GM23338 (cell line): ENCODE measurements around the gene HAUS2. TPM values are rescaled to one million over a fixed set of nuclear protein-coding genes. Genes with fewer than 3 reads are reported as not detected.
"Not testable (repeated sequence)": the region's sequence is repeated elsewhere in the genome, so short reads cannot be mapped to it uniquely, and the experiment has no call there.

Experiments used
- ATAC-seq: fragments of 200-7000 bp; cut with Tn5 transposase; 3 replicates; pipeline ENCODE4 v1.9.1; 2020
- DNase-seq: peaks from one replicate; pipeline ENCODE4 v3.0.0-alpha.2; 2015; ENCODE audit warnings: low spot score
- H2AFZ ChIP-seq: fragments of 200-600 bp; sonication (generic); 2 replicates; pipeline ENCODE4 v1.8.0; 2016; ENCODE audit warnings: antibody characterized with exemption, mild to moderate bottlenecking, moderate library complexity
- H3F3A ChIP-seq: fragments of 200-600 bp; sonication (generic); replicated peaks from 2 replicates; pipeline ENCODE4 v1.8.0; 2017; ENCODE audit warnings: antibody characterized with exemption, mixed run types, low read depth
- H3K27ac ChIP-seq: fragments of 200-600 bp; sonication (generic); 2 replicates; pipeline ENCODE4 v1.6.1; 2016; ENCODE audit warnings: low read depth
- H3K27me3 ChIP-seq: fragments of 200-600 bp; sonication (generic); 2 replicates; pipeline ENCODE4 v1.8.0; 2016; ENCODE audit warnings: mild to moderate bottlenecking, mixed run types, moderate library complexity; ENCODE audit not compliant: insufficient read depth
- H3K36me3 ChIP-seq: fragments of 200-600 bp; sonication (generic); 2 replicates; pipeline ENCODE4 v1.8.0; 2016; ENCODE audit warnings: mild to moderate bottlenecking; ENCODE audit not compliant: insufficient read depth
- H3K4me1 ChIP-seq: fragments of 200-600 bp; sonication (generic); 2 replicates; pipeline ENCODE4 v1.8.0; 2016; ENCODE audit warnings: mild to moderate bottlenecking, moderate library complexity; ENCODE audit not compliant: insufficient read depth
- H3K4me2 ChIP-seq: fragments of 200-600 bp; sonication (generic); 2 replicates; pipeline ENCODE4 v1.7.1; 2017; ENCODE audit warnings: mixed run types
- H3K4me3 ChIP-seq: fragments of 200-600 bp; sonication (generic); 2 replicates; pipeline ENCODE4 v1.6.1; 2016; ENCODE audit warnings: mixed run types
- H3K79me2 ChIP-seq: fragments of 200-600 bp; sonication (generic); replicated peaks from 2 replicates; pipeline ENCODE4 v1.8.0; 2017; ENCODE audit warnings: mild to moderate bottlenecking; ENCODE audit not compliant: insufficient read depth
- H3K9me2 ChIP-seq: fragments of 200-600 bp; sonication (generic); 2 replicates; pipeline ENCODE4 v1.8.0; 2017; ENCODE audit not compliant: insufficient read depth
- H4K20me1 ChIP-seq: fragments of 200-600 bp; sonication (generic); replicated peaks from 2 replicates; pipeline ENCODE4 v1.8.0; 2017; ENCODE audit warnings: mild to moderate bottlenecking; ENCODE audit not compliant: insufficient read depth
- H3K27ac Mint-ChIP-seq: 2 replicates; pipeline ENCODE4 v1.8.0; 2020; ENCODE audit warnings: inconsistent platforms, mild to moderate bottlenecking, moderate library complexity, mixed read lengths
- H3K27me3 Mint-ChIP-seq: 3 replicates; pipeline ENCODE4 v1.8.0; 2022; ENCODE audit warnings: low read depth, mild to moderate bottlenecking, moderate library complexity, mixed read lengths, inconsistent platforms; ENCODE audit not compliant: insufficient read depth, poor library complexity
- H3K36me3 Mint-ChIP-seq: 3 replicates; pipeline ENCODE4 v1.8.0; 2021; ENCODE audit warnings: low read depth, mild to moderate bottlenecking, inconsistent platforms, moderate library complexity, mixed read lengths
- H3K4me1 Mint-ChIP-seq: 3 replicates; pipeline ENCODE4 v1.8.0; 2020; ENCODE audit warnings: mild to moderate bottlenecking, inconsistent platforms, mixed read lengths
- H3K4me3 Mint-ChIP-seq: 3 replicates; pipeline ENCODE4 v1.8.0; 2021; ENCODE audit warnings: moderate library complexity, mild to moderate bottlenecking, inconsistent platforms, mixed read lengths
- H3K9me3 Mint-ChIP-seq: 3 replicates; pipeline ENCODE4 v1.8.0; 2020; ENCODE audit warnings: moderate library complexity, mild to moderate bottlenecking, inconsistent platforms, mixed read lengths
- CREB1 ChIP-seq: fragments of 250-450 bp; sonication (Bioruptor Pico); IDR thresholded peaks from 2 replicates; pipeline ENCODE4 v1.5.0; 2020; ENCODE audit warnings: low read depth, mild to moderate bottlenecking, moderate library complexity
- JUNB ChIP-seq: IDR thresholded peaks from one replicate; pipeline ENCODE4 v1.6.1; 2016; ENCODE audit warnings: antibody characterized with exemption; ENCODE audit not compliant: unreplicated experiment
- NANOG ChIP-seq: IDR thresholded peaks from 2 replicates; pipeline ENCODE4 v1.6.1; 2016; ENCODE audit warnings: antibody characterized with exemption, borderline replicate concordance
- POLR2AphosphoS5 ChIP-seq: IDR thresholded peaks from 2 replicates; pipeline ENCODE4 v1.6.1; 2016; ENCODE audit warnings: antibody characterized with exemption, low read depth
- ZNF331 ChIP-seq: fragments of 250-450 bp; sonication (Bioruptor Pico); IDR thresholded peaks from 2 replicates; pipeline ENCODE4 v1.5.0; 2020; ENCODE audit warnings: low read depth, mild to moderate bottlenecking, moderate library complexity
- polyA plus RNA-seq: library from polyadenylated mRNA; unstranded; fragments of >200 nt; fragmentation: Nextera tagmentation; extraction: Ambion mirVana; gene quantifications from 2 replicates; pipeline ENCODE4 v1.2.1, GENCODE V29; 2016
- total RNA-seq: library from RNA; depleted of rRNA; stranded (reverse); fragments of >200 nt; shearing (Covaris generic); gene quantifications from 2 replicates; pipeline ENCODE4 v1.2.3, GENCODE V29; 2014
- TF ChIP-seq, protein P1 (sequence below): IDR thresholded peaks from 2 replicates; pipeline ENCODE4 v1.6.1; 2016; ENCODE audit warnings: antibody characterized with exemption
- TF ChIP-seq, protein P2 (sequence below), 2 experiments: fragments of 200-600 bp in 1 of 2; sonication (generic) in 1 of 2; conservative IDR thresholded peaks; 2 replicates each; pipeline versions ENCODE4 v1.5.1 to v1.6.1; 2016 to 2017; ENCODE audit warnings: antibody characterized with exemption in 2 of 2, low read depth in 2 of 2, mild to moderate bottlenecking in 2 of 2, moderate library complexity in 1 of 2
- TF ChIP-seq, protein P3 (sequence below): IDR thresholded peaks from one replicate; pipeline ENCODE4 v1.6.1; 2018; ENCODE audit warnings: antibody characterized with exemption; ENCODE audit not compliant: unreplicated experiment

Gene HAUS2
- total and polyA plus RNA-seq, 2 experiments from 2014 or later = 30.9 to 32.7 TPM

DNA sequence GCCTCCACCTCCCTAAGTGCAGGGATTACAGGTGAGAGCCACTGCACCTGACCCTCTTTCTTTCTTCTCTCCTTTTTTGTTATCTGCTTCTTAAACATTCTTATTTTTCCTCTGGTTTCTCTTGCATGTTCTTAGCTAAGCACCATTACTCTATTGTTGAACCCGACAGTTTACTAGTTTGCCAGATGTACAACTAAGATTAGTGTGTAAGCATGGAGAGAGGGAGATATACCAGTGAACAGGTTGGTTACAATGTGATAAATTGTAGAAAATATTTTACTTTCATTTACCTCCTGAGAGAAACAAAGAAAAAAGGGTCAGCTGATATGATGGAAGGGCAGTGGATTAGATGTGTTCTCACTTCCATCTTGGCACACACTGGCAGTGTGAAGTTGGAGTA, 4.9 kb downstream of the HAUS2 start:
- Mint-ChIP-seq H3K36me3 (peaks cover 10% of the 10 kb centered on the region; the same call in 2 of the 3 replicates), H3K9me3 (no peaks in the 10 kb centered on the region), H3K4me1 (peaks cover 6% of the 10 kb centered on the region), H3K4me3 (no peak overlapping the region), H3K27me3 (peaks cover 7% of the 10 kb centered on the region), H3K27ac (no peak overlapping the region)
- H3K27me3 ChIP-seq = no peaks in the 10 kb centered on the region
- H3K4me3 ChIP-seq = no peak overlapping the region
- no peaks in the 10 kb centered on the region for H3F3A ChIP-seq
- H3K9me2 ChIP-seq = no peaks in the 10 kb centered on the region
- H3K4me1 ChIP-seq = 0 out of 2 replicates have a peak, but pooled peaks cover 9% of the 10 kb centered on the region
- peaks cover 24% of the 10 kb centered on the region for H4K20me1 ChIP-seq
- peaks cover 72% of the 10 kb centered on the region for H3K79me2 ChIP-seq
- H3K27ac ChIP-seq = no peak overlapping the region
- no peak for DNase-seq
- H3K4me2 ChIP-seq = no peak overlapping the region
- H3K36me3 ChIP-seq = peaks cover 3% of the 10 kb centered on the region; the same call in 1 of the 2 replicates
- no peak for TF ChIP-seq POLR2AphosphoS5
- TF ChIP-seq, protein P1, sequence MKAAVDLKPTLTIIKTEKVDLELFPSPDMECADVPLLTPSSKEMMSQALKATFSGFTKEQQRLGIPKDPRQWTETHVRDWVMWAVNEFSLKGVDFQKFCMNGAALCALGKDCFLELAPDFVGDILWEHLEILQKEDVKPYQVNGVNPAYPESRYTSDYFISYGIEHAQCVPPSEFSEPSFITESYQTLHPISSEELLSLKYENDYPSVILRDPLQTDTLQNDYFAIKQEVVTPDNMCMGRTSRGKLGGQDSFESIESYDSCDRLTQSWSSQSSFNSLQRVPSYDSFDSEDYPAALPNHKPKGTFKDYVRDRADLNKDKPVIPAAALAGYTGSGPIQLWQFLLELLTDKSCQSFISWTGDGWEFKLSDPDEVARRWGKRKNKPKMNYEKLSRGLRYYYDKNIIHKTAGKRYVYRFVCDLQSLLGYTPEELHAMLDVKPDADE = no peak
- TF ChIP-seq NANOG = no peak
- TF ChIP-seq, protein P2, sequence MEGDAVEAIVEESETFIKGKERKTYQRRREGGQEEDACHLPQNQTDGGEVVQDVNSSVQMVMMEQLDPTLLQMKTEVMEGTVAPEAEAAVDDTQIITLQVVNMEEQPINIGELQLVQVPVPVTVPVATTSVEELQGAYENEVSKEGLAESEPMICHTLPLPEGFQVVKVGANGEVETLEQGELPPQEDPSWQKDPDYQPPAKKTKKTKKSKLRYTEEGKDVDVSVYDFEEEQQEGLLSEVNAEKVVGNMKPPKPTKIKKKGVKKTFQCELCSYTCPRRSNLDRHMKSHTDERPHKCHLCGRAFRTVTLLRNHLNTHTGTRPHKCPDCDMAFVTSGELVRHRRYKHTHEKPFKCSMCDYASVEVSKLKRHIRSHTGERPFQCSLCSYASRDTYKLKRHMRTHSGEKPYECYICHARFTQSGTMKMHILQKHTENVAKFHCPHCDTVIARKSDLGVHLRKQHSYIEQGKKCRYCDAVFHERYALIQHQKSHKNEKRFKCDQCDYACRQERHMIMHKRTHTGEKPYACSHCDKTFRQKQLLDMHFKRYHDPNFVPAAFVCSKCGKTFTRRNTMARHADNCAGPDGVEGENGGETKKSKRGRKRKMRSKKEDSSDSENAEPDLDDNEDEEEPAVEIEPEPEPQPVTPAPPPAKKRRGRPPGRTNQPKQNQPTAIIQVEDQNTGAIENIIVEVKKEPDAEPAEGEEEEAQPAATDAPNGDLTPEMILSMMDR (conservative IDR thresholded peaks at IDR 0.05; ENCODE audit: low read depth in 2 of 2) = no peak
- no peak for TF ChIP-seq CREB1 (CRISPR knock-in tag)
- TF ChIP-seq, protein P3, sequence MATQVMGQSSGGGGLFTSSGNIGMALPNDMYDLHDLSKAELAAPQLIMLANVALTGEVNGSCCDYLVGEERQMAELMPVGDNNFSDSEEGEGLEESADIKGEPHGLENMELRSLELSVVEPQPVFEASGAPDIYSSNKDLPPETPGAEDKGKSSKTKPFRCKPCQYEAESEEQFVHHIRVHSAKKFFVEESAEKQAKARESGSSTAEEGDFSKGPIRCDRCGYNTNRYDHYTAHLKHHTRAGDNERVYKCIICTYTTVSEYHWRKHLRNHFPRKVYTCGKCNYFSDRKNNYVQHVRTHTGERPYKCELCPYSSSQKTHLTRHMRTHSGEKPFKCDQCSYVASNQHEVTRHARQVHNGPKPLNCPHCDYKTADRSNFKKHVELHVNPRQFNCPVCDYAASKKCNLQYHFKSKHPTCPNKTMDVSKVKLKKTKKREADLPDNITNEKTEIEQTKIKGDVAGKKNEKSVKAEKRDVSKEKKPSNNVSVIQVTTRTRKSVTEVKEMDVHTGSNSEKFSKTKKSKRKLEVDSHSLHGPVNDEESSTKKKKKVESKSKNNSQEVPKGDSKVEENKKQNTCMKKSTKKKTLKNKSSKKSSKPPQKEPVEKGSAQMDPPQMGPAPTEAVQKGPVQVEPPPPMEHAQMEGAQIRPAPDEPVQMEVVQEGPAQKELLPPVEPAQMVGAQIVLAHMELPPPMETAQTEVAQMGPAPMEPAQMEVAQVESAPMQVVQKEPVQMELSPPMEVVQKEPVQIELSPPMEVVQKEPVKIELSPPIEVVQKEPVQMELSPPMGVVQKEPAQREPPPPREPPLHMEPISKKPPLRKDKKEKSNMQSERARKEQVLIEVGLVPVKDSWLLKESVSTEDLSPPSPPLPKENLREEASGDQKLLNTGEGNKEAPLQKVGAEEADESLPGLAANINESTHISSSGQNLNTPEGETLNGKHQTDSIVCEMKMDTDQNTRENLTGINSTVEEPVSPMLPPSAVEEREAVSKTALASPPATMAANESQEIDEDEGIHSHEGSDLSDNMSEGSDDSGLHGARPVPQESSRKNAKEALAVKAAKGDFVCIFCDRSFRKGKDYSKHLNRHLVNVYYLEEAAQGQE = no peak
- TF ChIP-seq ZNF331 (CRISPR knock-in tag) = no peak
- no peak for TF ChIP-seq JUNB
- no peak overlapping the region for H2AFZ ChIP-seq
- no peak for ATAC-seq

DNA sequence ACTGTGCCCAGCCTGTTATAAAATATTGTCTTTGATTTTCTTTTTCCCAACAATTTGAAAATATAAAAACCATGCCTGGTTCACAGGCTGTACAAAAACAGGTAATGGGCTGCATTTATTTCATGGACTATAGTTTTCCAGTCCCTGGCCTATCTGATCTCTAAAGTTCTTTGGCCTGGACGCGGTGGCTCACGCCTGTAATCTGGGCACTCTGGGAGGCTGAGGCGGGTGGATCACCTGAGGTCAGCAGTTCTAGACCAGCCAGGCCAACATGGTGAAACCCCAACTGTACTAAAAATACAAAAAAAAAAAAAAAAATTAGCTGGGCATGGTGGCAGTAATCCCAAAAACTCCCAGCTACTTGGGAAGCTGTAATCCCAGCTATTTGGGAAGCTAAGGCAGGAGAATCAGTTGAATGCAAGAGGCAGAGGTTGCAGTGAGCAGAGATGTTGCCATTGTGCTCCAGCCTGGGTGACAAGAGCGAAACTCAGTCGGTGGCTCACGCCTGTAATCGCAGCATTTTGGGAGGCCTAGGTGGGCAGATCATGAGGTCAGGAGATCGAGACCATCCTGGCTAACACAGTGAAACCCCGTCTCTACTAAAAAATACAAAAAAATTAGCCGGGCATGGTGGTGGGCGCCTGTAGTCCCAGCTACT, 8.0 kb downstream of the HAUS2 start:
- not testable (repeated sequence) for H3K4me1 ChIP-seq, ATAC-seq

More for the DNA sequence above, 8.0 kb downstream of the HAUS2 start:
- not testable (repeated sequence) for H3K27ac ChIP-seq, DNase-seq, H3K4me3 Mint-ChIP-seq, H3F3A ChIP-seq, H2AFZ ChIP-seq, H3K27me3 ChIP-seq, H3K4me2 ChIP-seq, H3K4me1 Mint-ChIP-seq, H3K4me3 ChIP-seq, H3K27ac Mint-ChIP-seq, H3K9me2 ChIP-seq, H3K27me3 Mint-ChIP-seq, H3K9me3 Mint-ChIP-seq
- H4K20me1 ChIP-seq = peaks cover 28% of the 10 kb centered on the region
- H3K36me3 ChIP-seq = peaks cover 17% of the 10 kb centered on the region
- peaks cover 35% of the 10 kb centered on the region for H3K36me3 Mint-ChIP-seq
- peaks cover 44% of the 10 kb centered on the region for H3K79me2 ChIP-seq
